ENCODE measurements around the gene TMTC2.

Gene TMTC2

GRCh38 chr12:82696543-82696942 lies 9.8 kb downstream of the TMTC2 start:
- no peak for DNase-seq (ENCODE audit: low spot score)
- no peak for TF ChIP-seq CTCF (IDR thresholded peaks at IDR 0.05; ENCODE audit: extremely low read depth, insufficient read depth, missing control alignments)
- in situ Hi-C loops (cut with MboI; ENCODE audit: low pct_unique_long_range_greater_than_20kb, low sequenced_read_pairs, unreplicated experiment) = loop anchor here (25.0 kb wide), 1 partner anchor 1116 kb away; no protein-coding TSS in a partner anchor

GRCh38 chr12:82698708-82699564 lies 12.2 kb downstream of the TMTC2 start:
- TF ChIP-seq CTCF (IDR thresholded peaks at IDR 0.05; ENCODE audit: extremely low read depth, insufficient read depth, missing control alignments) = no peak
- in situ Hi-C loops (cut with MboI; ENCODE audit: low pct_unique_long_range_greater_than_20kb, low sequenced_read_pairs, unreplicated experiment) = loop anchor here (25.0 kb wide), 1 partner anchor 1113 kb away; no protein-coding TSS in a partner anchor
- DNase-seq (ENCODE audit: low spot score) = no peak

- in situ Hi-C loops (cut with MboI; ENCODE audit: low pct_unique_long_range_greater_than_20kb, low sequenced_read_pairs, unreplicated experiment) = no loop called here
- no peak for TF ChIP-seq CTCF (IDR thresholded peaks at IDR 0.05; ENCODE audit: extremely low read depth, insufficient read depth, missing control alignments)
- DNase-seq (ENCODE audit: low spot score) = no peak
These were observed 19.1 kb downstream of the TMTC2 start for GRCh38 chr12:82705774-82706173.

GRCh38 chr12:82708061-82708879 lies 21.6 kb downstream of the TMTC2 start:
- no peak for DNase-seq (ENCODE audit: low spot score)
- in situ Hi-C loops (cut with MboI; ENCODE audit: low pct_unique_long_range_greater_than_20kb, low sequenced_read_pairs, unreplicated experiment) = no loop called here
- TF ChIP-seq CTCF (IDR thresholded peaks at IDR 0.05; ENCODE audit: extremely low read depth, insufficient read depth, missing control alignments) = no peak

GRCh38 chr12:82709794-82710355 lies 23.2 kb downstream of the TMTC2 start:
- in situ Hi-C loops (cut with MboI; ENCODE audit: low pct_unique_long_range_greater_than_20kb, low sequenced_read_pairs, unreplicated experiment) = no loop called here
- no peak for DNase-seq (ENCODE audit: low spot score)
- no peak for TF ChIP-seq CTCF (IDR thresholded peaks at IDR 0.05; ENCODE audit: extremely low read depth, insufficient read depth, missing control alignments)

- no peak for DNase-seq (ENCODE audit: low spot score)
- no peak for TF ChIP-seq CTCF (IDR thresholded peaks at IDR 0.05; ENCODE audit: extremely low read depth, insufficient read depth, missing control alignments)
- in situ Hi-C loops (cut with MboI; ENCODE audit: low pct_unique_long_range_greater_than_20kb, low sequenced_read_pairs, unreplicated experiment) = no loop called here
These were observed 24.0 kb downstream of the TMTC2 start for GRCh38 chr12:82710741-82711140.
